Measurements from ENCODE around the gene SAPCD2. TPM values are rescaled to one million over a fixed set of nuclear protein-coding genes. Genes with fewer than 3 reads are reported as not detected.
A peak's percentile ranks its signal among the peaks of the same experiment; 100 is the strongest.

SAPCD2 gene
- total RNA-seq, 4 donors from 2014 or later = 0.17 to 0.40 (median 0.26) TPM; not detected in 1

GRCh38 chr9:137051145-137051724, 19.1 kb downstream of the SAPCD2 start:
- peaks cover 7 to 79% (median 48%) of the 10 kb centered on the region in 4 donors for H3K27me3 ChIP-seq
- TF ChIP-seq EP300 (IDR thresholded peaks at IDR 0.05) (no peak), CTCF (IDR thresholded peaks at IDR 0.05) (no peak), POLR2A (IDR thresholded peaks at IDR 0.05; ENCODE audit: low read depth) (no peak), POLR2AphosphoS5 (IDR thresholded peaks at IDR 0.05) (no peak)

GRCh38 chr9:137050570-137050969, 19.8 kb downstream of the SAPCD2 start:
- Histone ChIP-seq H3K27me3 (peaks cover 7 to 79% (median 48%) of the 10 kb centered on the region in 4 donors), H3K9me3 (no peaks in the 10 kb centered on the region), H3K27ac (replicated peaks in 1 of 4) (no peak overlapping the region), H3K4me1 (peaks cover 33 to 57% (median 56%) of the 10 kb centered on the region in 4 donors), H3K4me3 (no peak overlapping the region), H3K36me3 (no peaks in the 10 kb centered on the region)
- TF ChIP-seq POLR2A (IDR thresholded peaks at IDR 0.05; ENCODE audit: low read depth) = no peak
- no peak for DNase-seq (ENCODE audit: extremely low spot score)
- intact Hi-C loops (cut with DNase I) = no loop called here
- 73% methylated on average over 2 of the region's 5 CpGs for WGBS

More at GRCh38 chr9:137051145-137051724, 19.1 kb downstream of the SAPCD2 start:
- intact Hi-C loops (cut with DNase I) = no loop called here
- Histone ChIP-seq H3K4me3 (no peak overlapping the region), H3K27ac (replicated peaks in 1 of 4) (no peak overlapping the region), H3K4me1 (peaks cover 38 to 59% (median 58%) of the 10 kb centered on the region in 4 donors), H3K36me3 (no peaks in the 10 kb centered on the region), H3K9me3 (no peaks in the 10 kb centered on the region)
- WGBS = 93% methylated on average over 11 of the region's 17 CpGs
- no peak for DNase-seq (ENCODE audit: extremely low spot score)

- no peak for TF ChIP-seq POLR2A (IDR thresholded peaks at IDR 0.05; ENCODE audit: low read depth)
- peak; percentile 22 to 54 (median 45) for TF ChIP-seq CTCF (IDR thresholded peaks at IDR 0.05)
- TF ChIP-seq EP300 (IDR thresholded peaks at IDR 0.05) = no peak
- TF ChIP-seq POLR2AphosphoS5 (IDR thresholded peaks at IDR 0.05) = no peak
- Histone ChIP-seq H3K4me1 (peaks cover 31 to 57% (median 55%) of the 10 kb centered on the region in 4 donors), H3K27me3 (peaks cover 7 to 79% (median 48%) of the 10 kb centered on the region in 4 donors), H3K36me3 (no peaks in the 10 kb centered on the region), H3K27ac (replicated peaks in 1 of 4) (no peak overlapping the region), H3K9me3 (no peaks in the 10 kb centered on the region), H3K4me3 (no peak overlapping the region)
- intact Hi-C loops (cut with DNase I) = no loop called here
- DNase-seq (ENCODE audit: extremely low spot score) = no peak
- WGBS = 42% methylated on average over 30 of the region's 38 CpGs
Observed at GRCh38 chr9:137049544-137050449, 20.6 kb downstream of the SAPCD2 start.

- Histone ChIP-seq H3K9me3 (no peaks in the 10 kb centered on the region), H3K36me3 (no peaks in the 10 kb centered on the region), H3K4me3 (no peak overlapping the region), H3K27ac (replicated peaks in 1 of 4) (no peak overlapping the region), H3K4me1 (peaks cover 31 to 57% (median 55%) of the 10 kb centered on the region in 4 donors), H3K27me3 (peaks cover 7 to 73% (median 48%) of the 10 kb centered on the region in 4 donors)
- intact Hi-C loops (cut with DNase I) = no loop called here
- 32% methylated on average over 34 of the region's 72 CpGs for WGBS
- DNase-seq (ENCODE audit: extremely low spot score) = no peak
- no peak for TF ChIP-seq POLR2AphosphoS5 (IDR thresholded peaks at IDR 0.05)
- no peak for TF ChIP-seq EP300 (IDR thresholded peaks at IDR 0.05)
- TF ChIP-seq POLR2A (IDR thresholded peaks at IDR 0.05; ENCODE audit: low read depth) = no peak
- TF ChIP-seq CTCF (IDR thresholded peaks at IDR 0.05) = no peak
Observed at GRCh38 chr9:137048655-137049543, 21.5 kb downstream of the SAPCD2 start.
